OCI-LY7 (cell line): ENCODE data around the gene SCFD2.

Source experiments
- CTCF ChIP-seq: fragments of 200-600 bp; sonication (generic); conservative IDR thresholded peaks from 2 replicates; pipeline ENCODE4 v1.5.1; 2014; ENCODE audit warnings: mild to moderate bottlenecking, antibody characterized with exemption, low read length, moderate library complexity, mixed read lengths
- EZH2phosphoT487 ChIP-seq: fragments of 200-600 bp; sonication (generic); IDR thresholded peaks from 2 replicates; pipeline ENCODE4 v1.6.1; 2018; ENCODE audit warnings: low read depth, borderline replicate concordance, mild to moderate bottlenecking, mixed run types, antibody characterized with exemption, low read length, moderate library complexity, mixed read lengths

DNA sequence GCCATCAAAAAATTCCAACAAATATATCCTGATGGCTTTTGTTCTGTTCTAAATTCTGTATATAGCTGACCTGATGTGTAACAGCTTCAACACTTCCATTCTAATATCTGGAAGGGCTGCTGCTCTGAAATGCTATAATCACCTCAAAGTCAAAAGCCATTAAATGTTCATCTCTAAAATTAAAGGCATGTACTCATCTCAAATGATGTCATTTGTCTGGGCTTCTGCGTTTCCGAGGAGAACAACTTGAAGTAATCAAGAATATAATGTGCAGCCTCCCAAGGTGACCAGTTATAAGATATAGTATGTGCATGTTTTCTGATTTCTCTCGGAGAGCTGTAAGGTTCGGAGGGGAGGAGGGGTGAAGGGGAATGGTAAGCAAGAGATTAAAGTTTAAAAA, 237.6 kb downstream of the SCFD2 start:
- TF ChIP-seq CTCF (no peak), EZH2phosphoT487 (no peak)
